Activated CD8-positive, alpha-beta memory T cell treated with anti-CD3 and anti-CD28 coated beads for 1 hour (primary cell): ENCODE data around the gene TP53I3.
"Not testable (repeated sequence)": the region's sequence is repeated elsewhere in the genome, so short reads cannot be mapped to it uniquely, and the experiment has no call there.

Experiments used
- DNase-seq, 2 donors: peaks; one replicate each; pipeline ENCODE4 v3.0.0-alpha.2; 2020; ENCODE audit warnings: low read depth in 1 of 2; ENCODE audit errors: extremely low read depth in 1 of 2

Gene TP53I3

GRCh38 chr2:24101992-24102391 lies 17.4 kb upstream of the TP53I3 start:
- DNase-seq, result no peak

GRCh38 chr2:24100732-24101131 lies 16.1 kb upstream of the TP53I3 start:
- not testable (repeated sequence) for DNase-seq

- DNase-seq, result not testable (repeated sequence)
Observed at GRCh38 chr2:24095171-24095677, 10.6 kb upstream of the TP53I3 start.

- not testable (repeated sequence) for DNase-seq
Observed at GRCh38 chr2:24093270-24093669, 8.6 kb upstream of the TP53I3 start.

GRCh38 chr2:24088821-24089359 lies 4.3 kb upstream of the TP53I3 start:
- no peak for DNase-seq

- DNase-seq, result no peak
Observed at GRCh38 chr2:24087032-24087431, 2.4 kb upstream of the TP53I3 start.

- no peak for DNase-seq
Observed at GRCh38 chr2:24086241-24086640, 1.6 kb upstream of the TP53I3 start.

GRCh38 chr2:24085200-24085489 lies 511 bp upstream of the TP53I3 start:
- DNase-seq, result no peak

- no peak for DNase-seq
Observed at GRCh38 chr2:24083567-24084385, 858 bp downstream of the TP53I3 start.

- DNase-seq, result no peak
Observed at GRCh38 chr2:24082787-24083566, 1.7 kb downstream of the TP53I3 start.

- no peak for DNase-seq
Observed at GRCh38 chr2:24080701-24081100, 3.9 kb downstream of the TP53I3 start.

- no peak for DNase-seq
Observed at GRCh38 chr2:24077879-24078278, 6.8 kb downstream of the TP53I3 start.

- no peak for DNase-seq
Observed at GRCh38 chr2:24077535-24077877, 7.1 kb downstream of the TP53I3 start.

- no peak for DNase-seq
Observed at GRCh38 chr2:24076849-24077534, 7.6 kb downstream of the TP53I3 start.

- peak; percentile 99 to 100 for DNase-seq
Observed at GRCh38 chr2:24075915-24076848, 8.5 kb downstream of the TP53I3 start, which contains the start of gene SF3B6. Gene SF3B6 (minus strand): TSS chr2:24076326. CDS start chr2:24076229, 97 bp downstream.

GRCh38 chr2:24075259-24075658 lies 9.4 kb downstream of the TP53I3 start:
- DNase-seq, result no peak

- no peak for DNase-seq
Observed at GRCh38 chr2:24073816-24074215, 10.8 kb downstream of the TP53I3 start.

GRCh38 chr2:24072259-24072658 lies 12.4 kb downstream of the TP53I3 start:
- DNase-seq, result no peak

- DNase-seq, result no peak
Observed at GRCh38 chr2:24065341-24065740, 19.3 kb downstream of the TP53I3 start.
